H1 (cell line): ENCODE measurements around the gene KCNK4. TPM values are rescaled to one million over a fixed set of nuclear protein-coding genes. Genes with fewer than 3 reads are reported as not detected.
A peak's percentile ranks its signal among the peaks of the same experiment; 100 is the strongest.

Source experiments
- CTCF ChIA-PET: fragments of 300-600 bp; sonication (Branson Sonifier 250); formaldehyde crosslinking; loops from one replicate; lab custom pipeline; 2021; ENCODE audit not compliant: partially characterized antibody; lab: Charles Lee
- POLR2A ChIA-PET: fragments of 300-600 bp; sonication (Branson Sonifier 250); formaldehyde crosslinking; loops from one replicate; lab custom pipeline; 2021; ENCODE audit warnings: inconsistent platforms; ENCODE audit not compliant: partially characterized antibody; lab: Charles Lee
- DNase-seq, 2 experiments: peaks; one replicate each; pipeline versions ENCODE4 v3.0.0 to v3.0.0-alpha.2; 2010 to 2022; ENCODE audit warnings: low spot score in 2 of 2, low read depth in 1 of 2, mixed read lengths in 1 of 2
- FAIRE-seq: peaks from 2 replicates; lab custom pipeline; 2011; peaks lifted over from hg19 to GRCh38; lab: Jason Lieb, UNC
- H2AFZ ChIP-seq: 2 replicates; pipeline ENCODE4 v1.8.1; 2012; ENCODE audit warnings: low read length, inconsistent platforms
- H2AK5ac ChIP-seq: 2 replicates; pipeline ENCODE4 v1.6.1; 2013; ENCODE audit warnings: low read depth, low read length
- H2BK120ac ChIP-seq: replicated peaks from 2 replicates; pipeline ENCODE3; 2013; ENCODE audit warnings: low read depth, low read length, inconsistent platforms
- H2BK12ac ChIP-seq: 2 replicates; pipeline ENCODE4 v1.6.1; 2013; ENCODE audit warnings: low read depth, low read length
- H2BK15ac ChIP-seq: 2 replicates; pipeline ENCODE4 v1.6.1; 2013; ENCODE audit warnings: low read length
- H2BK20ac ChIP-seq: 2 replicates; pipeline ENCODE4 v1.6.1; 2013; ENCODE audit warnings: low read length
- H2BK5ac ChIP-seq: 2 replicates; pipeline ENCODE4 v1.6.1; 2013; ENCODE audit warnings: low read depth, low read length
- H3K14ac ChIP-seq: 2 replicates; pipeline ENCODE4 v1.6.1; 2013; ENCODE audit warnings: inconsistent platforms; ENCODE audit not compliant: insufficient read length
- H3K18ac ChIP-seq: 2 replicates; pipeline ENCODE4 v1.6.1; 2013; ENCODE audit warnings: low read length; ENCODE audit errors: extremely low read depth
- H3K23ac ChIP-seq: 2 replicates; pipeline ENCODE4 v1.6.1; 2013; ENCODE audit warnings: inconsistent platforms; ENCODE audit not compliant: insufficient read length
- H3K23me2 ChIP-seq: 2 replicates; pipeline ENCODE4 v1.6.1; 2013; ENCODE audit warnings: low read depth, low read length
- H3K27ac ChIP-seq: 2 replicates; pipeline ENCODE4 v1.6.1; 2011; ENCODE audit warnings: low read depth, low read length, inconsistent platforms
- H3K27me3 ChIP-seq, 4 experiments: replicated peaks in 1 of 4; 1 replicate in 1 of 4; 2 replicates in 3 of 4; pipeline versions ENCODE4 v1.6.1 to v1.8.1; 2011 to 2013; ENCODE audit warnings: low read length in 3 of 4, mild to moderate bottlenecking in 3 of 4, inconsistent platforms in 2 of 4, mixed read lengths in 2 of 4, moderate library complexity in 1 of 4; ENCODE audit not compliant: control insufficient read depth in 3 of 4, insufficient read depth in 3 of 4; ENCODE audit errors: extremely low read depth in 1 of 4
- H3K36me3 ChIP-seq, 4 experiments: 2 replicates each; pipeline versions ENCODE4 v1.6.1 to v1.8.1; 2011 to 2013; ENCODE audit warnings: mild to moderate bottlenecking in 4 of 4, low read length in 3 of 4, moderate library complexity in 2 of 4, control low read depth in 1 of 4, inconsistent platforms in 1 of 4; ENCODE audit not compliant: insufficient read depth in 4 of 4, control insufficient read depth in 2 of 4
- H3K4ac ChIP-seq: replicated peaks from 2 replicates; pipeline ENCODE3; 2013; ENCODE audit warnings: low read length, low read depth, mixed read lengths, inconsistent platforms; ENCODE audit not compliant: insufficient read length
- H3K4me1 ChIP-seq, 4 experiments: replicated peaks in 1 of 4; 1 replicate in 1 of 4; 2 replicates in 3 of 4; pipeline versions ENCODE4 v1.6.1 to v1.8.1; 2011 to 2013; ENCODE audit warnings: low read length in 3 of 4, inconsistent platforms in 2 of 4, mixed read lengths in 1 of 4; ENCODE audit not compliant: insufficient read depth in 4 of 4, control insufficient read depth in 3 of 4
- H3K4me2 ChIP-seq, 2 experiments: 2 replicates each; pipeline versions ENCODE4 v1.6.1 to v1.8.1; 2011 to 2013; ENCODE audit warnings: low read depth in 2 of 2, low read length in 2 of 2, control low read depth in 1 of 2, inconsistent platforms in 1 of 2, mild to moderate bottlenecking in 1 of 2; ENCODE audit not compliant: insufficient read depth in 1 of 2
- H3K4me3 ChIP-seq, 4 experiments: fragments of 200-600, 300-600 bp in 1 of 4; sonication (generic), shearing (Covaris generic), sonication (Bioruptor Twin) in 1 of 4; 2 replicates each; pipeline versions ENCODE4 v1.5.1 to v1.8.1; 2011 to 2016; ENCODE audit warnings: low read length in 4 of 4, low read depth in 3 of 4, control low read depth in 2 of 4, inconsistent platforms in 2 of 4, mild to moderate bottlenecking in 2 of 4, mixed read lengths in 1 of 4, moderate library complexity in 1 of 4; ENCODE audit not compliant: insufficient read depth in 2 of 4; ENCODE audit errors: extremely low read depth in 1 of 4
- H3K56ac ChIP-seq: replicated peaks from 2 replicates; pipeline ENCODE3; 2013; ENCODE audit warnings: low read depth, mild to moderate bottlenecking, mixed read lengths, low read length, inconsistent platforms; ENCODE audit not compliant: insufficient read length
- H3K79me1 ChIP-seq: 2 replicates; pipeline ENCODE4 v1.6.1; 2013; ENCODE audit warnings: low read depth, low read length, control low read depth
- H3K79me2 ChIP-seq, 2 experiments: 2 replicates each; pipeline versions ENCODE4 v1.6.1 to v1.8.1; 2012 to 2013; ENCODE audit warnings: low read length in 2 of 2, mild to moderate bottlenecking in 2 of 2, inconsistent platforms in 1 of 2; ENCODE audit not compliant: insufficient read depth in 2 of 2, control insufficient read depth in 1 of 2
- H3K9ac ChIP-seq, 4 experiments: replicated peaks in 1 of 4; 1 replicate in 1 of 4; 2 replicates in 3 of 4; pipeline versions ENCODE4 v1.6.1 to v1.8.1; 2011 to 2013; ENCODE audit warnings: low read depth in 3 of 4, low read length in 3 of 4, control low read depth in 2 of 4, mild to moderate bottlenecking in 2 of 4, moderate library complexity in 2 of 4, inconsistent platforms in 1 of 4; ENCODE audit errors: extremely low read depth in 1 of 4
- H3K9me3 ChIP-seq, 2 experiments: 2 replicates each; pipeline versions ENCODE4 v1.6.1 to v1.8.1; 2012 to 2013; ENCODE audit warnings: mild to moderate bottlenecking in 2 of 2, moderate library complexity in 2 of 2, control low read depth in 1 of 2, inconsistent platforms in 1 of 2, low read depth in 1 of 2, low read length in 1 of 2, mixed read lengths in 1 of 2; ENCODE audit not compliant: insufficient read depth in 2 of 2
- H4K20me1 ChIP-seq, 2 experiments: replicated peaks in 1 of 2; 2 replicates each; pipeline versions ENCODE3 to v1.8.1; 2011 to 2013; ENCODE audit warnings: inconsistent platforms in 2 of 2, low read length in 2 of 2, mild to moderate bottlenecking in 1 of 2; ENCODE audit not compliant: insufficient read depth in 2 of 2, control insufficient read depth in 1 of 2
- H4K5ac ChIP-seq: 2 replicates; pipeline ENCODE4 v1.6.1; 2013; ENCODE audit warnings: low read length, low read depth, mixed read lengths, inconsistent platforms; ENCODE audit not compliant: insufficient read length
- H4K8ac ChIP-seq: 2 replicates; pipeline ENCODE4 v1.8.0; 2013; ENCODE audit warnings: mild to moderate bottlenecking, moderate library complexity, low read length, inconsistent platforms; ENCODE audit not compliant: insufficient read depth; ENCODE audit errors: extremely low read depth
- H4K91ac ChIP-seq: replicated peaks from 2 replicates; pipeline ENCODE3; 2013; ENCODE audit warnings: low read length, mixed read lengths, inconsistent platforms; ENCODE audit not compliant: insufficient read length
- EZH2 ChIP-seq: fragments of 200-600 bp; sonication (generic); IDR thresholded peaks from 2 replicates; pipeline ENCODE4 v1.7.1; 2012; ENCODE audit warnings: low read depth, mild to moderate bottlenecking, moderate library complexity, low read length, inconsistent platforms; ENCODE audit not compliant: severe bottlenecking
- RBBP5 ChIP-seq: IDR thresholded peaks from 2 replicates; pipeline ENCODE4 v1.7.1; 2012; ENCODE audit warnings: low read depth, mild to moderate bottlenecking, inconsistent platforms, low read length, moderate library complexity, borderline replicate concordance
- RNF2 ChIP-seq: fragments of 200-900, 300-1000 bp; sonication (generic); IDR thresholded peaks from 2 replicates; pipeline ENCODE4 v1.7.1; 2016; ENCODE audit warnings: borderline replicate concordance, low read depth, mild to moderate bottlenecking, antibody characterized with exemption, low read length; ENCODE audit not compliant: poor library complexity, severe bottlenecking; ENCODE audit errors: missing control alignments
- SP4 ChIP-seq: IDR thresholded peaks from 2 replicates; pipeline ENCODE4 v1.6.1; 2012; ENCODE audit warnings: low read length, inconsistent platforms
- SUZ12 ChIP-seq: fragments of 200-600 bp; sonication (generic); IDR thresholded peaks from 2 replicates; pipeline ENCODE4 v1.6.1; 2012; ENCODE audit warnings: mild to moderate bottlenecking, inconsistent platforms, low read length, moderate library complexity, mixed read lengths
- WGBS, 2 experiments: shearing (Covaris generic) in 1 of 2; methylation state at CpG; one replicate each; pipeline versions ENCODE4 v1.1.6 to v1.1.7; 2013 to 2015; ENCODE audit warnings: low lambda C conversion rate in 2 of 2, mixed read lengths in 2 of 2, inconsistent platforms in 1 of 2, low coverage in 1 of 2, missing lambda C conversion rate in 1 of 2; ENCODE audit not compliant: insufficient replicate concordance in 2 of 2, insufficient coverage in 1 of 2, insufficient read length in 1 of 2; ENCODE audit errors: extremely low coverage in 1 of 2, missing lambda C conversion rate in 1 of 2; 5-methylcytosine and 5-hydroxymethylcytosine counted together
- polyA plus RNA-seq, 7 experiments: library from polyadenylated mRNA; depleted of rRNA in 3 of 7; stranded (reverse) in 5 of 7; unstranded in 2 of 7; fragments of >200 nt in 5 of 7; fragments of 200-250 nt in 2 of 7; gene quantifications; 1 replicate in 5 of 7; 2 replicates in 1 of 7; 4 replicates in 1 of 7; pipeline versions ENCODE4 v1.2.1 to v1.2.3, GENCODE V29; 2011 to 2013; ENCODE audit warnings: missing spikeins in 2 of 7, mixed read lengths in 2 of 7
- total RNA-seq: library from RNA; stranded (reverse); fragmentation: NEBNext Ultra II Directional; extraction: Animal tissue kit (Norgen Biotek cat#: 25700); gene quantifications from 2 replicates; pipeline ENCODE4 v1.2.1, GENCODE V29; 2021
- TF ChIP-seq, protein P1 (sequence below): IDR thresholded peaks from 2 replicates; pipeline ENCODE4 v1.6.1; 2012; ENCODE audit warnings: inconsistent platforms
- TF ChIP-seq, protein P2 (sequence below), 3 experiments: IDR thresholded peaks; 1 replicate in 2 of 3; 2 replicates in 1 of 3; pipeline versions ENCODE4 v1.5.1 to v1.6.1; 2011; ENCODE audit warnings: low read length in 3 of 3, mild to moderate bottlenecking in 3 of 3, inconsistent platforms in 2 of 3, low read depth in 1 of 3, moderate library complexity in 1 of 3; ENCODE audit not compliant: insufficient read depth in 1 of 3; ENCODE audit errors: control extremely low read depth in 1 of 3

KCNK4 gene
- total and polyA plus RNA-seq, 2 of the 8 experiments (the other 6 are each of a cell fraction or from before 2014, with no cell fraction given): 0.19 TPM; not detected in 1

DNA sequence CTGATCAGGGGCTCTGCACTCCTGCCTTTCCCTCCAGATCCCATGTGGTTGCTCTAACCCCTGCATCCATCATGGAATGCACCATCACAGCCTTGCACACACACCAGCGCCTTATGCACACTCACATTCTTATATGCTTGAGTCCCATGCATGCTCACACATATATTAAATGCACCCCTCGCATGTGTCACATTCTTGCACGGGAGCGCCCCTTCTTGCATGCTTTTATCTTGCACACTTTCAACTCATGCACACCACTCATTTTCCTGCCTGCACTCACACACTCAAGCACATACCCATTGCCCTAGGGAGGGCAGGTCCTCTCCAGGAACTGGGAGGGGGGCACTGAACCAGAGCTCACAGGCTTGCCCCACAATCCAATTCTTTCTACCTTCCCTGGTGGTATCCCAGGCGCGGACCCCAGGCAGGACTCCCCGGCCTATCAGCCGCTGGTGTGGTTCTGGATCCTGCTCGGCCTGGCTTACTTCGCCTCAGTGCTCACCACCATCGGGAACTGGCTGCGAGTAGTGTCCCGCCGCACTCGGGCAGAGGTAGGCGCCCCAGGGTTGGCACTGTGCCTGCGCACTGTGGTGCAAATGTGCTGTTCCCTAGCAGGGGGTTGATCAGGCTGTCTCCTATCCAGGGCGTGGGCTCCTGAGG lies 6.7 kb downstream of the KCNK4 start:
- H3K23me2 ChIP-seq: peaks cover 7% of the 10 kb centered on the region; the same call in 1 of the 2 replicates
- 0 out of 2 replicates have a peak overlapping the region, but pooled peaks have one; percentile 60 for H2BK12ac ChIP-seq
- no peaks in the 10 kb centered on the region for H3K79me1 ChIP-seq
- peak in 1 of 2 experiments; percentile 56 for DNase-seq
- H4K8ac ChIP-seq: no peak overlapping the region; the same call in 1 of the 2 replicates
- no peak overlapping the region for H2BK15ac ChIP-seq
- H3K23ac ChIP-seq: peak overlapping the region; percentile 66
- H3K27ac ChIP-seq: no peak overlapping the region
- TF ChIP-seq SUZ12 (peak; percentile 81; the same call in 1 of the 2 replicates), EZH2 (peak; percentile 73), RNF2 (peak; percentile 72), RBBP5 (no peak), SP4 (no peak)
- TF ChIP-seq, protein P1, sequence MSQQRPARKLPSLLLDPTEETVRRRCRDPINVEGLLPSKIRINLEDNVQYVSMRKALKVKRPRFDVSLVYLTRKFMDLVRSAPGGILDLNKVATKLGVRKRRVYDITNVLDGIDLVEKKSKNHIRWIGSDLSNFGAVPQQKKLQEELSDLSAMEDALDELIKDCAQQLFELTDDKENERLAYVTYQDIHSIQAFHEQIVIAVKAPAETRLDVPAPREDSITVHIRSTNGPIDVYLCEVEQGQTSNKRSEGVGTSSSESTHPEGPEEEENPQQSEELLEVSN: peak; percentile 26; the same call in 1 of the 2 replicates
- TF ChIP-seq, protein P2, sequence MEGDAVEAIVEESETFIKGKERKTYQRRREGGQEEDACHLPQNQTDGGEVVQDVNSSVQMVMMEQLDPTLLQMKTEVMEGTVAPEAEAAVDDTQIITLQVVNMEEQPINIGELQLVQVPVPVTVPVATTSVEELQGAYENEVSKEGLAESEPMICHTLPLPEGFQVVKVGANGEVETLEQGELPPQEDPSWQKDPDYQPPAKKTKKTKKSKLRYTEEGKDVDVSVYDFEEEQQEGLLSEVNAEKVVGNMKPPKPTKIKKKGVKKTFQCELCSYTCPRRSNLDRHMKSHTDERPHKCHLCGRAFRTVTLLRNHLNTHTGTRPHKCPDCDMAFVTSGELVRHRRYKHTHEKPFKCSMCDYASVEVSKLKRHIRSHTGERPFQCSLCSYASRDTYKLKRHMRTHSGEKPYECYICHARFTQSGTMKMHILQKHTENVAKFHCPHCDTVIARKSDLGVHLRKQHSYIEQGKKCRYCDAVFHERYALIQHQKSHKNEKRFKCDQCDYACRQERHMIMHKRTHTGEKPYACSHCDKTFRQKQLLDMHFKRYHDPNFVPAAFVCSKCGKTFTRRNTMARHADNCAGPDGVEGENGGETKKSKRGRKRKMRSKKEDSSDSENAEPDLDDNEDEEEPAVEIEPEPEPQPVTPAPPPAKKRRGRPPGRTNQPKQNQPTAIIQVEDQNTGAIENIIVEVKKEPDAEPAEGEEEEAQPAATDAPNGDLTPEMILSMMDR (IDR thresholded peaks at IDR 0.05; ENCODE audit: control extremely low read depth in 1 of 3, insufficient read depth in 1 of 3, low read depth in 1 of 3, low read length in 3 of 3): no peak
- H3K4me1 ChIP-seq: peaks cover 0 to 23% (median 14%) of the 10 kb centered on the region in 4 experiments; a peak in 5 of 7 replicates
- no peak overlapping the region for H2BK120ac ChIP-seq
- peaks cover 70 to 91% (median 83%) of the 10 kb centered on the region in 4 experiments for H3K27me3 ChIP-seq
- FAIRE-seq: no peak
- ChIA-PET CTCF (interaction anchor here (1.2 to 2.6 kb wide), 3 partner anchors 26 to 86 kb away, joined by 4 to 10 read pairs (median 5); no protein-coding TSS in a partner anchor), POLR2A (interaction anchor here (0.7 to 1.9 kb wide), 9 partner anchors 8 to 66 kb away, joined by 3 to 14 read pairs (median 3); partner anchors contain the start of genes BAD, GPR137, PRDX5 and TRMT112)
- H3K9me3 ChIP-seq: no peaks in the 10 kb centered on the region; a peak in 1 of 4 replicates
- H4K5ac ChIP-seq: no peak overlapping the region
- peak overlapping the region; percentile 61; the same call in 1 of the 2 replicates for H2BK20ac ChIP-seq
- H3K4ac ChIP-seq: no peak overlapping the region
- no peak overlapping the region for H2BK5ac ChIP-seq
- no peak overlapping the region for H2AK5ac ChIP-seq
- no peak overlapping the region for H2AFZ ChIP-seq
- H3K18ac ChIP-seq: no peak overlapping the region
- 66% methylated on average over 18 of the region's 18 CpGs; no CpG with 5 or more reads in 1 of the 2 experiments for WGBS, 2 experiments
- no peaks in the 10 kb centered on the region; a peak in 1 of 8 replicates for H3K36me3 ChIP-seq
- H4K91ac ChIP-seq: no peak overlapping the region
- H3K4me2 ChIP-seq: peak overlapping the region; percentile 57 to 63; a peak in 2 of 4 replicates
- peaks cover 0 to 14% of the 10 kb centered on the region in 2 experiments for H4K20me1 ChIP-seq
- no peaks in the 10 kb centered on the region for H3K79me2 ChIP-seq
- peak overlapping the region in 2 of 4 experiments; percentile 6 to 47; a peak in 2 of 8 replicates for H3K4me3 ChIP-seq
- H3K9ac ChIP-seq: no peak overlapping the region
- no peak overlapping the region for H3K14ac ChIP-seq
- no peak overlapping the region for H3K56ac ChIP-seq
